ENCODE measurements around the gene AKR1C3. TPM values are rescaled to one million over a fixed set of nuclear protein-coding genes. Genes with fewer than 3 reads are reported as not detected.

The AKR1C3 gene
- total RNA-seq, 5 donors from 2014 or later (not counting 1 experiment from before 2014, with no cell fraction given), result 1.1 to 13.6 (median 4.2) TPM

DNA sequence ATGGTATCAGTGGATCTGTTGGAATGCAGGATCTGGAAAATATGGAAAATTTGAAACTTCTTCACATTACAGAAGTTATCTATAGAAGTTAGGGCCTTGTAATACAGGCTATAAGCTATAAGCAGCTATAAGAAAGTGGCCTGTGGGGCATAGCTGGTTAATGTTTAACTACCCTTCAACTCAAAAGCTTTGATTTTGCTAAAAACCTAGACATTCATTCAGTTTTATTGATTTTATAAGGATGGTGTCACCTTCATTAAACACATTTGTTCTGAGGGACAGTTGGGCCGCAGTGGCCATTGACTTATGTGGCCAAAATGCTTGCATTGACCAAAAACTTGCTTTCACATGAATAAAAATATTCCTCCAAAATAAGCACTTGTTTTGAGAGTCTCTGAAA, 13.1 kb upstream of the AKR1C3 start:
- no peaks in the 10 kb centered on the region for H3K9me3 Mint-ChIP-seq
- ATAC-seq (replicated peaks in 1 of 4) (no peak), DNase-seq (no peak)
- no peak overlapping the region for H3K4me3 Mint-ChIP-seq
- CTCF ChIA-PET, result no interaction called here
- WGBS (ENCODE audit: insufficient coverage), result no CpG with 5 or more reads among the region's 1 CpG
- Histone ChIP-seq H3K4me1 (ENCODE audit: control insufficient read depth in 1 of 2, extremely low read depth in 1 of 2, insufficient read depth in 2 of 2, low read length in 2 of 2) (no peaks in the 10 kb centered on the region), H3K36me3 (ENCODE audit: control insufficient read depth in 2 of 2, extremely low read depth in 1 of 2, insufficient read depth in 1 of 2, low read length in 1 of 2) (no peaks in the 10 kb centered on the region), H3K27ac (ENCODE audit: low read length) (no peak overlapping the region), H3K4me3 (ENCODE audit: control insufficient read depth in 1 of 2, extremely low read depth in 1 of 2, low read length in 1 of 2) (no peak overlapping the region), H3K9me3 (no peaks in the 10 kb centered on the region), H3K27me3 (replicated peaks in 1 of 2; ENCODE audit: control insufficient read depth in 2 of 2, extremely low read depth in 1 of 2, insufficient read depth in 2 of 2, low read length in 1 of 2) (no peaks in the 10 kb centered on the region)
- peaks cover 2 to 3% of the 10 kb centered on the region in 2 donors for H3K27me3 Mint-ChIP-seq
- no peak overlapping the region for H3K27ac Mint-ChIP-seq
- H3K36me3 Mint-ChIP-seq, result no peaks in the 10 kb centered on the region
- no peaks in the 10 kb centered on the region for H3K4me1 Mint-ChIP-seq
- POLR2A ChIA-PET, result no interaction called here

DNA sequence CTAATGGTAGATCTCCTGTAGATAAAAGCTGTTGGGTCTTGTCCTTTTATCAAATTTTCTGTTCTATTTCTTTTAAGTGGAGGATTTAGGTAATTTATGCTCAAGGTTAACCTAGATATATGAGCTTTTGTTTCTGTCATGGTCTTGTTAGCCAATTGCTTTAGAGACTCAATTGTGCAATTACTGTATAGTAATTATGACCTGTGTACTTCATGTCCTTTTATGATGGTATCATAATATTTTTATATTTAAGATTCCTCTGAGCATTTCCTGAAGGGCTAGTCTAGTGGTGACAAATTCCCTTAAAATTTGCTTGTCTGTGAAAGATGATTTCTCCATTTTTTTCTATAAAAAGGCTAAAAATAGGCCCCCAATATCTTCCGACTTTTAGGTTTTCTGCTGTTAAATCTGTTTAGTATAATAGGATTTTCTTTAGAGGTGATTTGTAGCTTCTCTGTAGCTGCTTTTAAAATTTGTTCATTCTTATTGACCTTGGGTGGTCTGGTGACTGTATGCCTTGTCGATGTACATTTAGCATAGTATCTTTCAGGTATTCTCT, 5.4 kb upstream of the AKR1C3 start:
- Mint-ChIP-seq H3K4me3 (no peak overlapping the region), H3K9me3 (peaks cover 11 to 34% (median 12%) of the 10 kb centered on the region in 3 donors), H3K4me1 (no peaks in the 10 kb centered on the region), H3K27me3 (peaks cover 19 to 26% of the 10 kb centered on the region in 2 donors), H3K36me3 (peaks cover 5% of the 10 kb centered on the region), H3K27ac (no peak overlapping the region)
- ChIA-PET CTCF (no interaction called here), POLR2A (no interaction called here)
- Histone ChIP-seq H3K27me3 (replicated peaks in 1 of 2; ENCODE audit: control insufficient read depth in 2 of 2, extremely low read depth in 1 of 2, insufficient read depth in 2 of 2, low read length in 1 of 2) (peaks cover 0 to 3% of the 10 kb centered on the region in 2 experiments), H3K27ac (ENCODE audit: low read length) (no peak overlapping the region), H3K4me3 (ENCODE audit: control insufficient read depth in 1 of 2, extremely low read depth in 1 of 2, low read length in 1 of 2) (no peak overlapping the region), H3K9me3 (no peaks in the 10 kb centered on the region), H3K36me3 (ENCODE audit: control insufficient read depth in 2 of 2, extremely low read depth in 1 of 2, insufficient read depth in 1 of 2, low read length in 1 of 2) (no peaks in the 10 kb centered on the region), H3K4me1 (ENCODE audit: control insufficient read depth in 1 of 2, extremely low read depth in 1 of 2, insufficient read depth in 2 of 2, low read length in 2 of 2) (no peaks in the 10 kb centered on the region)
- ATAC-seq (replicated peaks in 1 of 4) (no peak), DNase-seq (no peak)
- no CpG with 5 or more reads among the region's 2 CpGs for whole genome bisulfite sequencing (ENCODE audit: insufficient coverage)

DNA sequence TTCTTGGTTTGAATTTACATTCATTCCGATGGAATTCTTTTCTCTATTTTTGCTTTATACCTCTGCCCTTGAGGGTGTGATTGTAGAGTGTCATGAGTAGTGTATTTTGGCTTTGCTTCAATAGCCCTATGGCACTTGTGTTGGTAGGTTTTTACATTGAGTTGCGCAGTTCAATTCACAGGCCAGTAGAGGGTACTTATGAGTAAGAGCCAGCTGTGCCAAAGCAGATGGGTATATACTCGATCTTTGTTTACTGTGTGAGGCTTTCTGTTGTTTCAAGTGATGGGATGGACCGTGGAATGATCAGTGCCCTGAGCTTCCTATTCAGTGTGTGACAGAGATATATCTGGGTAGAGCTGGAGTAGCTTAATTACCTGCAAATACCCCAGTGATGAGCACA, 4.3 kb upstream of the AKR1C3 start:
- CTCF ChIA-PET, result interaction anchor here in 1 of 2 donors (1.0 kb wide), 1 partner anchor 16 kb away, joined by 3 read pairs; no protein-coding TSS in a partner anchor
- H3K27me3 Mint-ChIP-seq, result peaks cover 19 to 26% of the 10 kb centered on the region in 2 donors
- H3K36me3 ChIP-seq (ENCODE audit: control insufficient read depth in 2 of 2, extremely low read depth in 1 of 2, insufficient read depth in 1 of 2, low read length in 1 of 2), result no peaks in the 10 kb centered on the region
- peaks cover 4% of the 10 kb centered on the region in 3 donors for H3K4me1 Mint-ChIP-seq
- no peak overlapping the region for H3K27ac ChIP-seq (ENCODE audit: low read length)
- no peaks in the 10 kb centered on the region for H3K4me1 ChIP-seq (ENCODE audit: control insufficient read depth in 1 of 2, extremely low read depth in 1 of 2, insufficient read depth in 2 of 2, low read length in 2 of 2)
- H3K9me3 ChIP-seq, result no peaks in the 10 kb centered on the region
- POLR2A ChIA-PET, result no interaction called here
- no peak overlapping the region for H3K4me3 Mint-ChIP-seq
- H3K27ac Mint-ChIP-seq, result no peak overlapping the region
- H3K4me3 ChIP-seq (ENCODE audit: control insufficient read depth in 1 of 2, extremely low read depth in 1 of 2, low read length in 1 of 2), result no peak overlapping the region
- DNase-seq, result peak in 4 of 35 experiments; percentile 1 to 31 (median 8)
- peaks cover 0 to 3% of the 10 kb centered on the region in 2 experiments for H3K27me3 ChIP-seq (replicated peaks in 1 of 2; ENCODE audit: control insufficient read depth in 2 of 2, extremely low read depth in 1 of 2, insufficient read depth in 2 of 2, low read length in 1 of 2)
- H3K9me3 Mint-ChIP-seq, result peaks cover 11 to 34% (median 12%) of the 10 kb centered on the region in 3 donors
- peak in 3 of 4 experiments; percentile 46 to 56 (median 51) for ATAC-seq (replicated peaks in 1 of 4)
- 100% methylated on average over 1 of the region's 4 CpGs for WGBS (ENCODE audit: insufficient coverage)
- H3K36me3 Mint-ChIP-seq, result peaks cover 5% of the 10 kb centered on the region

DNA sequence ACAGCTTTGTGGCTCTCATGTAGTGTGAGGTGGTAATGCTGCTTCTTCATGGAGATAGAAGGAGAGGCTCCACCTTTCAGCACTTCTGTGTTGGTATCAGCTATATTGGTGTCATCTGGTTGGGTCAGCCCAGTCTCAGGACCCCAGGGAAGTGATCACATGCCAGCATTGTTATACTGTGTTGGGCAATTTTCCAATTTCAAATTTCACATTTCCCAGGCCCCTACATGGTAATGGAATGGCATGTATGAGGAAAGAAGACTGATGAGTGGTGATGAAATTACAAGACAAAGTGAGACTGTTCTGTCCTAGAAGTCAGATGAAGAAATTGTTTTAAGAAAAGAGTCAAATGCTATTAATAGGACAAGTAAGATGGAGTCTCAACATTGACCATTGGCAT, 3.7 kb upstream of the AKR1C3 start:
- H3K4me1 ChIP-seq (ENCODE audit: control insufficient read depth in 1 of 2, extremely low read depth in 1 of 2, insufficient read depth in 2 of 2, low read length in 2 of 2), result no peaks in the 10 kb centered on the region
- no peak overlapping the region for H3K27ac ChIP-seq (ENCODE audit: low read length)
- DNase-seq, result no peak
- Mint-ChIP-seq H3K4me1 (peaks cover 5 to 8% (median 6%) of the 10 kb centered on the region in 3 donors), H3K36me3 (peaks cover 5% of the 10 kb centered on the region), H3K4me3 (no peak overlapping the region), H3K9me3 (peaks cover 11 to 34% (median 12%) of the 10 kb centered on the region in 3 donors), H3K27ac (no peak overlapping the region), H3K27me3 (peaks cover 19 to 26% of the 10 kb centered on the region in 2 donors)
- ATAC-seq (replicated peaks in 1 of 4), result no peak
- H3K9me3 ChIP-seq, result no peaks in the 10 kb centered on the region
- CTCF ChIA-PET, result interaction anchor here in 1 of 2 donors (1.0 kb wide), 1 partner anchor 15 kb away, joined by 3 read pairs; no protein-coding TSS in a partner anchor
- POLR2A ChIA-PET, result no interaction called here
- H3K36me3 ChIP-seq (ENCODE audit: control insufficient read depth in 2 of 2, extremely low read depth in 1 of 2, insufficient read depth in 1 of 2, low read length in 1 of 2), result no peaks in the 10 kb centered on the region
- no peak overlapping the region for H3K4me3 ChIP-seq (ENCODE audit: control insufficient read depth in 1 of 2, extremely low read depth in 1 of 2, low read length in 1 of 2)
- H3K27me3 ChIP-seq (replicated peaks in 1 of 2; ENCODE audit: control insufficient read depth in 2 of 2, extremely low read depth in 1 of 2, insufficient read depth in 2 of 2, low read length in 1 of 2), result peaks cover 0 to 3% of the 10 kb centered on the region in 2 experiments

DNA sequence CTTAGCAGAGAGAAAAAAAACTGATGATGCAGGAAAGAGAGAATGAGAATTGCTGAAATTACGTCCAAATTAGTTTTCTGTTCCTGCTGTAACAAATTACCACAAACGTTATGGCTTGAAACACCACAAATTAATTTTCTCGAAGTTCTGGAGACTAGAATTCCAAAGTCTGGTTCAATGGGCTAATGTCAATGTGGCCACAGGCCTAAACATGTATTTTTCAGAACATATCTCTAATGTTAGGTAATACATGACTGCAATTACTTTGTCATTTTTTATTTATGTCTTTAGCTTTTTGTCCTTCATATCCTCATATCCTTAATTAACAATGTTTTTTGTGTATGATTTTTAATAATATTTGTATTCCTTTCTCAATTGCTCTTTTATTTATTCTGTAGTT, 3.0 kb upstream of the AKR1C3 start:
- CTCF ChIA-PET, result no interaction called here
- Histone ChIP-seq H3K36me3 (ENCODE audit: control insufficient read depth in 2 of 2, extremely low read depth in 1 of 2, insufficient read depth in 1 of 2, low read length in 1 of 2) (no peaks in the 10 kb centered on the region), H3K27ac (ENCODE audit: low read length) (no peak overlapping the region), H3K4me3 (ENCODE audit: control insufficient read depth in 1 of 2, extremely low read depth in 1 of 2, low read length in 1 of 2) (no peak overlapping the region), H3K4me1 (ENCODE audit: control insufficient read depth in 1 of 2, extremely low read depth in 1 of 2, insufficient read depth in 2 of 2, low read length in 2 of 2) (no peaks in the 10 kb centered on the region), H3K9me3 (no peaks in the 10 kb centered on the region), H3K27me3 (replicated peaks in 1 of 2; ENCODE audit: control insufficient read depth in 2 of 2, extremely low read depth in 1 of 2, insufficient read depth in 2 of 2, low read length in 1 of 2) (peaks cover 0 to 3% of the 10 kb centered on the region in 2 experiments)
- ATAC-seq (replicated peaks in 1 of 4) (no peak), DNase-seq (no peak)
- WGBS (ENCODE audit: insufficient coverage), result no CpG with 5 or more reads among the region's 3 CpGs
- Mint-ChIP-seq H3K4me3 (no peak overlapping the region), H3K9me3 (peaks cover 11 to 34% (median 12%) of the 10 kb centered on the region in 3 donors), H3K27me3 (peaks cover 16 to 22% of the 10 kb centered on the region in 2 donors), H3K27ac (no peak overlapping the region), H3K4me1 (peaks cover 5 to 8% (median 6%) of the 10 kb centered on the region in 3 donors), H3K36me3 (peaks cover 5% of the 10 kb centered on the region)
- POLR2A ChIA-PET, result no interaction called here

DNA sequence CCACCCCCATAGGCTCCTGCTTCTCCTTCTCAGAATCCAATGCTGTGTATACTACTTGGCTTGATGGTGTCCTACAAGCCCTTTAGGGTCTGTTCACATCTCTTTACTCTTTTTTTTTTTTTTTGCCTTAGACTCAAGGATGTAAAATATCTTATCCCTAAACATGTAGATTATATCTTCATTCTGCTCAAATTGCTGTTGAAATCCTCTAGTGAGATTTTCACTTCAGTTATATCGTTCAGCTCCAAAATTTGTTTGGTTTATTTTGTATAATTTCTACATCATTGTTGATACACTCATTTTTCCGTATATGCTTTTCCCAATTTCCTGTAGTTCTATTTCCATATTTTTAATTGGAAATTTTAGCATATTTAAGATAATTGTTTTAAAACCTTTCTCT, 1.8 kb upstream of the AKR1C3 start:
- H3K27me3 ChIP-seq (replicated peaks in 1 of 2; ENCODE audit: control insufficient read depth in 2 of 2, extremely low read depth in 1 of 2, insufficient read depth in 2 of 2, low read length in 1 of 2), result peaks cover 0 to 1% of the 10 kb centered on the region in 2 experiments
- no peak overlapping the region for H3K4me3 Mint-ChIP-seq
- no peaks in the 10 kb centered on the region for H3K4me1 ChIP-seq (ENCODE audit: control insufficient read depth in 1 of 2, extremely low read depth in 1 of 2, insufficient read depth in 2 of 2, low read length in 2 of 2)
- H3K27me3 Mint-ChIP-seq, result peaks cover 15 to 27% of the 10 kb centered on the region in 2 donors
- no peak overlapping the region for H3K27ac ChIP-seq (ENCODE audit: low read length)
- ChIA-PET POLR2A (no interaction called here), CTCF (no interaction called here)
- DNase-seq (no peak), ATAC-seq (replicated peaks in 1 of 4) (no peak)
- H3K4me3 ChIP-seq (ENCODE audit: control insufficient read depth in 1 of 2, extremely low read depth in 1 of 2, low read length in 1 of 2), result no peak overlapping the region
- no peak overlapping the region for H3K27ac Mint-ChIP-seq
- no peaks in the 10 kb centered on the region for H3K36me3 ChIP-seq (ENCODE audit: control insufficient read depth in 2 of 2, extremely low read depth in 1 of 2, insufficient read depth in 1 of 2, low read length in 1 of 2)
- peaks cover 11 to 34% (median 12%) of the 10 kb centered on the region in 3 donors for H3K9me3 Mint-ChIP-seq
- H3K9me3 ChIP-seq, result no peaks in the 10 kb centered on the region
- H3K4me1 Mint-ChIP-seq, result peaks cover 5 to 10% (median 6%) of the 10 kb centered on the region in 3 donors
- no CpG with 5 or more reads among the region's 2 CpGs for WGBS (ENCODE audit: insufficient coverage)
- peaks cover 5% of the 10 kb centered on the region for H3K36me3 Mint-ChIP-seq

Data from T-cell (primary cell).